Duodenal mucosa (tissue), 2 donors: ENCODE measurements around the gene PRDM5.

Experiments used
- H3K27ac ChIP-seq: one replicate; pipeline ENCODE4 v1.7.0; 2013; ENCODE audit warnings: low read depth, low read length
- H3K27me3 ChIP-seq, 2 donors: one replicate each; pipeline ENCODE4 v1.7.0; 2013; ENCODE audit warnings: low read length in 2 of 2, control low read depth in 1 of 2; ENCODE audit not compliant: insufficient read depth in 2 of 2, control insufficient read depth in 1 of 2
- H3K36me3 ChIP-seq, 2 donors: one replicate each; pipeline ENCODE4 v1.7.0; 2013; ENCODE audit warnings: low read length in 2 of 2, control low read depth in 1 of 2; ENCODE audit not compliant: insufficient read depth in 2 of 2, control insufficient read depth in 1 of 2
- H3K4me1 ChIP-seq, 2 donors: one replicate each; pipeline ENCODE4 v1.7.0; 2013; ENCODE audit warnings: low read length in 2 of 2, control low read depth in 1 of 2; ENCODE audit not compliant: insufficient read depth in 2 of 2, control insufficient read depth in 1 of 2
- H3K4me3 ChIP-seq, 2 donors: one replicate each; pipeline ENCODE4 v1.7.0; 2013; ENCODE audit warnings: low read length in 2 of 2, low read depth in 1 of 2
- H3K9ac ChIP-seq, 2 donors: one replicate each; pipeline ENCODE4 v1.7.0; 2013; ENCODE audit warnings: low read length in 2 of 2, low read depth in 1 of 2
- H3K9me3 ChIP-seq, 2 donors: one replicate each; pipeline ENCODE4 v1.7.0; 2013; ENCODE audit warnings: low read length in 2 of 2, control low read depth in 1 of 2; ENCODE audit not compliant: control insufficient read depth in 1 of 2

The PRDM5 gene

GRCh38 chr4:120916937-120917336, 5.6 kb downstream of the PRDM5 start:
- H3K27me3 ChIP-seq = no peaks in the 10 kb centered on the region
- H3K9ac ChIP-seq = no peak overlapping the region
- no peak overlapping the region for H3K27ac ChIP-seq
- no peaks in the 10 kb centered on the region for H3K36me3 ChIP-seq
- H3K4me1 ChIP-seq = peaks cover 0 to 8% of the 10 kb centered on the region in 2 donors
- no peaks in the 10 kb centered on the region for H3K9me3 ChIP-seq
- no peak overlapping the region for H3K4me3 ChIP-seq

GRCh38 chr4:120915336-120915735, 7.2 kb downstream of the PRDM5 start:
- H3K4me3 ChIP-seq = no peak overlapping the region
- H3K9me3 ChIP-seq = no peaks in the 10 kb centered on the region
- no peaks in the 10 kb centered on the region for H3K36me3 ChIP-seq
- H3K9ac ChIP-seq = no peak overlapping the region
- H3K4me1 ChIP-seq = peaks cover 0 to 8% of the 10 kb centered on the region in 2 donors
- H3K27ac ChIP-seq = no peak overlapping the region
- no peaks in the 10 kb centered on the region for H3K27me3 ChIP-seq

GRCh38 chr4:120903419-120903818, 19.1 kb downstream of the PRDM5 start:
- Histone ChIP-seq H3K36me3 (no peaks in the 10 kb centered on the region), H3K9ac (no peak overlapping the region), H3K4me3 (no peak overlapping the region), H3K4me1 (no peaks in the 10 kb centered on the region), H3K9me3 (no peaks in the 10 kb centered on the region), H3K27ac (no peak overlapping the region), H3K27me3 (no peaks in the 10 kb centered on the region)

GRCh38 chr4:120902925-120903324, 19.6 kb downstream of the PRDM5 start:
- Histone ChIP-seq H3K9ac (no peak overlapping the region), H3K4me1 (no peaks in the 10 kb centered on the region), H3K27me3 (no peaks in the 10 kb centered on the region), H3K36me3 (no peaks in the 10 kb centered on the region), H3K9me3 (no peaks in the 10 kb centered on the region), H3K4me3 (no peak overlapping the region), H3K27ac (no peak overlapping the region)

GRCh38 chr4:120901731-120902130, 20.8 kb downstream of the PRDM5 start:
- Histone ChIP-seq H3K36me3 (no peaks in the 10 kb centered on the region), H3K4me3 (no peak overlapping the region), H3K9ac (no peak overlapping the region), H3K9me3 (no peaks in the 10 kb centered on the region), H3K27ac (no peak overlapping the region), H3K4me1 (no peaks in the 10 kb centered on the region), H3K27me3 (no peaks in the 10 kb centered on the region)

DNA sequence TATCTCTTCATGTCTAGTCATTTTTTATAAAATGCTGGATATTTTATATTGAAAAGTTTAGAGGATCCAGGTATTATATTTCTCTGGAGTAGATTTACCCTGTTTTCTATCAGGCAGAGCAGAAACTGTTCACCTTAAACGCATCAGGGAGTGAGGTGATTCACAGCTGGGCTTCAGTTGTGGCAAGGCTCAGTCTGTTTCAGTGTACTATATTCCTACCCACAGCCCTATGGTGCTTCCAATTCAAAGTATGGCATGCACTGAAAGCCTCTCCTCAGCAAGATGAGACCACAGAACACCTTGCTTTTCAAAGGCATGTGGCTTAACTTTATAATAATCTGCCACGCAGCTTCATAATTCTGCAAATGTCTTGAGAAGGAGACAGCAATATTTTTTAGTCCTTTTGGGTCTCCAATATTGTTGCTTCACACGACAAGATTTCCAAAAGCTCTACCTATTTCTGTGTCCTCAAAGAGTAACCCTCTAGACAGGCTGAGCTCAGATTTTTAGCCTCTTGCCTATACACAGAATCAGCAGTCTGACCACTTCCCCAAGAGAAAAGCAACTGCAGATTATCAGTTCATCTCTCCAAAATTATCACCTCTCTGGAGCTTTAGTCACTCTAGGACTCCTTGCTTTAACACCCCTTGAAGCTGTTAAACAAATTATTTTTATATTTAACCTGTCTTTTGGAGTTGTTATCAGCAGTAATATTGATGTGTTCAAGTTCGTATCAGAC, 24.4 kb downstream of the PRDM5 start:
- H3K27ac ChIP-seq = no peak overlapping the region
- H3K9me3 ChIP-seq = no peaks in the 10 kb centered on the region
- no peaks in the 10 kb centered on the region for H3K36me3 ChIP-seq
- H3K4me1 ChIP-seq = no peaks in the 10 kb centered on the region
- H3K9ac ChIP-seq = no peak overlapping the region
- no peaks in the 10 kb centered on the region for H3K27me3 ChIP-seq
- no peak overlapping the region for H3K4me3 ChIP-seq

GRCh38 chr4:120895554-120895953, 27.0 kb downstream of the PRDM5 start:
- Histone ChIP-seq H3K27me3 (no peaks in the 10 kb centered on the region), H3K36me3 (no peaks in the 10 kb centered on the region), H3K4me1 (no peaks in the 10 kb centered on the region), H3K9me3 (no peaks in the 10 kb centered on the region), H3K9ac (no peak overlapping the region), H3K27ac (no peak overlapping the region), H3K4me3 (no peak overlapping the region)

DNA sequence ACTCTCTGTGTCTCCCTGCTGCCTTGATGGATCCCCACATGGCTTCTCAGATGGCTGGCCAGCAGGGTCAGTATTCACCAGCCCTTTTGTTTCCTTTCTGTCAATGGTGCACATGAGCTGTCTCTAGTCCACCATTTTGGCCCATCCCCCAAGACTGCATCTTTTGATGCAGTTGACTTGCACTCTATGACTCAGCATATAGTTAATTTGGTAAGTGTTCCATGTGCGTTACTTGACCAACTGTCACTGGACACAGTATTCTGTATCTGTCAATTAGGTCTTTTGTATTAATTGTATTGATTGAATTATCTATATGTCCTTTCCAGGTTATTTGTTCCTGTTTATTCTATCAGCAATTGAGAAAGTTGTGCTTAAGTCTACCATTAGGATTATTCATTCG, 29.2 kb downstream of the PRDM5 start:
- Histone ChIP-seq H3K27me3 (no peaks in the 10 kb centered on the region), H3K36me3 (no peaks in the 10 kb centered on the region), H3K9ac (no peak overlapping the region), H3K9me3 (no peaks in the 10 kb centered on the region), H3K27ac (no peak overlapping the region), H3K4me3 (no peak overlapping the region), H3K4me1 (no peaks in the 10 kb centered on the region)

DNA sequence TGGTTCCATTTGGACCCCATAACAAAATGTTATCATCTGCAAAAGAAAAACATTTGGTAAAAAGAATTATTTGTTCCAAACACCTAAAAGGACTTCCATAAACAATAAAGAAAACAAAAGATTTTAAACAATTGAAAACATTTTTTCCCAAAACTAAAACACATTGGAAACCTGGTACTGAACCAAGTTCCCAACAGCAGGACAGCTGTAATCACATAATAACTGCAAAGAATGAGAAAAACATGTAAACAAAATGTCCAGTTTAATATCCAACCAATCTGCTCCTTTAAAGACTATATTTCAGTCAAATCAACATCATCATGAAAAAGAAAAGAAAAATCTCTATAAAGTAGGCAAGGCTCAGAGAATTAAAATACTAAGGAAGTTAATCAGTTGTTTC, 36.3 kb downstream of the PRDM5 start:
- Histone ChIP-seq H3K27ac (no peak overlapping the region), H3K9me3 (no peaks in the 10 kb centered on the region), H3K4me1 (no peaks in the 10 kb centered on the region), H3K9ac (no peak overlapping the region), H3K4me3 (no peak overlapping the region), H3K36me3 (no peaks in the 10 kb centered on the region), H3K27me3 (no peaks in the 10 kb centered on the region)

DNA sequence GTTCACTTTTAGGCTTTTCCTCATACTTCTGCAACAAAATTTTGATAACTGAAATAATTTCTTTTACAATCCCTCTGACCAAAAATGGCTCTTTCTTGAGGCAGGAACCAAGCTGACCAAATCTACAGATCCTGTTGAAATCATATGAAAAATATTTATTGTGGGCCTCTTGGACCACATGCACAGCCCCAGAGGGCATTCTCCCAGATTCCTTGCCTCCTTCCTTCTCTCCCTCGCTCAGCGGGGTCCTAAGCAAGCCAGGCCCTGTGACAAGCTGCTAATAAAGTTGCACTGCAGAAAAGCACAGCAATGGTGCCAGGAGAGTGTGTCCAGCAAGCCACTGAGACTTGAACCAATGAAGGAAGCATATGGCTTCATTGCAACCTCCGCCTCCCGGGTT, 40.7 kb downstream of the PRDM5 start:
- Histone ChIP-seq H3K4me3 (no peak overlapping the region), H3K9ac (no peak overlapping the region), H3K36me3 (no peaks in the 10 kb centered on the region), H3K27ac (no peak overlapping the region), H3K27me3 (no peaks in the 10 kb centered on the region), H3K4me1 (no peaks in the 10 kb centered on the region), H3K9me3 (peaks cover 0 to 7% of the 10 kb centered on the region in 2 donors)
